ENCODE measurements around the gene INPP1.
"Not testable (repeated sequence)": the region's sequence is repeated elsewhere in the genome, so short reads cannot be mapped to it uniquely, and the experiment has no call there.

INPP1 gene, protein sequence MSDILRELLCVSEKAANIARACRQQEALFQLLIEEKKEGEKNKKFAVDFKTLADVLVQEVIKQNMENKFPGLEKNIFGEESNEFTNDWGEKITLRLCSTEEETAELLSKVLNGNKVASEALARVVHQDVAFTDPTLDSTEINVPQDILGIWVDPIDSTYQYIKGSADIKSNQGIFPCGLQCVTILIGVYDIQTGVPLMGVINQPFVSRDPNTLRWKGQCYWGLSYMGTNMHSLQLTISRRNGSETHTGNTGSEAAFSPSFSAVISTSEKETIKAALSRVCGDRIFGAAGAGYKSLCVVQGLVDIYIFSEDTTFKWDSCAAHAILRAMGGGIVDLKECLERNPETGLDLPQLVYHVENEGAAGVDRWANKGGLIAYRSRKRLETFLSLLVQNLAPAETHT

DNA sequence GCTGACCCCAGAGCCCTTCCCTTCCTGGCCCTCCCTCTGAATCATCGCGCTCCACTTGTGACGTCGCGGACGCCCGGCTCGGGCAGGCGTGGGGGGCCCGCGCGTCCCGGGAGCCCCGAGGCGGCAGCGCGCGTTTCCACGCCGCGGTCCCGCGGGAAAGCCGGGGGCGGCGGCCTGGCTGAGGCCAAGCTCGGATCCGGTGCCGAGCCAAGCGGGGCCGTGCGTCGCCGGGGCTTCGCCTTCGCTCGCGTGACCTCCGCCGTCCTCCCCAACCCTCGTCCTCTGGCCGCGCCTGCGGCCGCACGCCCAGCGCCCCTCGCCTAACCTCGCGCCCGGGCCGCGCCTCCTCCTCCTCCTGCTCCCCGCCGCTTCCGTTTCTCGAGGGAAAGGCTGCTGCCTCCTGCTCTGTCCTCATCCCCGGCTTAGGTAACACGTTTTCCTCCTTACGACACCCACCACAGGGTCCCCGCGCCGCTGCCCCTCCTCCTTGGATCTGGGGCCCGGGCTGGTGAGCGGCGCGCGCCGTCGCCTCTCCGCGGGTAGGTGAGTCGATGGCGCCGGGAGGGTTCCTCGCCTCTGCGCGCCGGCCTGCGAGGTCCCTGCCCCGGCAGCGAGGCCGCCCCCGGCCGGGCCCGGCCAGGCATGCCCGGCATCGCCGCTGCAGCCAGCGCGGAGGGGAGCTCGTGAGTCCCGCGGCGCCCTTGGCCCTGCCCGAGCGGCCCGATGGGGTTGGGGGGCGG is at the start of gene INPP1:
Gene INPP1 (plus strand): TSS at position 54 of the 740 bp plus-strand sequence. CDS start 16,514 bp downstream, outside the sequence.
- TF ChIP-seq, protein P1, sequence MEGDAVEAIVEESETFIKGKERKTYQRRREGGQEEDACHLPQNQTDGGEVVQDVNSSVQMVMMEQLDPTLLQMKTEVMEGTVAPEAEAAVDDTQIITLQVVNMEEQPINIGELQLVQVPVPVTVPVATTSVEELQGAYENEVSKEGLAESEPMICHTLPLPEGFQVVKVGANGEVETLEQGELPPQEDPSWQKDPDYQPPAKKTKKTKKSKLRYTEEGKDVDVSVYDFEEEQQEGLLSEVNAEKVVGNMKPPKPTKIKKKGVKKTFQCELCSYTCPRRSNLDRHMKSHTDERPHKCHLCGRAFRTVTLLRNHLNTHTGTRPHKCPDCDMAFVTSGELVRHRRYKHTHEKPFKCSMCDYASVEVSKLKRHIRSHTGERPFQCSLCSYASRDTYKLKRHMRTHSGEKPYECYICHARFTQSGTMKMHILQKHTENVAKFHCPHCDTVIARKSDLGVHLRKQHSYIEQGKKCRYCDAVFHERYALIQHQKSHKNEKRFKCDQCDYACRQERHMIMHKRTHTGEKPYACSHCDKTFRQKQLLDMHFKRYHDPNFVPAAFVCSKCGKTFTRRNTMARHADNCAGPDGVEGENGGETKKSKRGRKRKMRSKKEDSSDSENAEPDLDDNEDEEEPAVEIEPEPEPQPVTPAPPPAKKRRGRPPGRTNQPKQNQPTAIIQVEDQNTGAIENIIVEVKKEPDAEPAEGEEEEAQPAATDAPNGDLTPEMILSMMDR (IDR thresholded peaks at IDR 0.05; ENCODE audit: insufficient read depth, low read depth, low read length, missing control alignments), result no peak
- H3K4me3 ChIP-seq (ENCODE audit: low read length), result peak within 1 kb of the TSS; percentile 57
- peak; percentile 52 for DNase-seq (ENCODE audit: low read depth)

DNA sequence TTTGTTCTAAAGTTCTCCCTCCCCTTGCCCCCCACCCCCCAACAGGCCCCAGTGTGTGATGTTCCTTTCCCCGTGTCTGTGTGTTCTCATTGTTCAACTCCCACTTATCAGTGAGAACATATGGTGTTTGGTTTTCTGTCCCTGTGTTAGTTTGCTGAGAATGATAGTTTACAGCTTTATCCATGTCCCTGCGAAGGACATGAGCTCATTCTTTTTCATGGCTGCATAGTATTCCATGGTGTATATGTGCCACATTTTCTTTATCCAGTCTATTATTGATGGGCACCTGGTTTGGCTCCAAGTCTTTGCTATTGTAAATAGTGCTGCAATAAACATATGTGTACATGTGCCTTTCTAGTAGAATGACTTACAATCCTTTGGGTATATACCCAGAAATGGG is 45.5 kb upstream of the INPP1 start:
- DNase-seq (ENCODE audit: low read depth), result not testable (repeated sequence)

DNA sequence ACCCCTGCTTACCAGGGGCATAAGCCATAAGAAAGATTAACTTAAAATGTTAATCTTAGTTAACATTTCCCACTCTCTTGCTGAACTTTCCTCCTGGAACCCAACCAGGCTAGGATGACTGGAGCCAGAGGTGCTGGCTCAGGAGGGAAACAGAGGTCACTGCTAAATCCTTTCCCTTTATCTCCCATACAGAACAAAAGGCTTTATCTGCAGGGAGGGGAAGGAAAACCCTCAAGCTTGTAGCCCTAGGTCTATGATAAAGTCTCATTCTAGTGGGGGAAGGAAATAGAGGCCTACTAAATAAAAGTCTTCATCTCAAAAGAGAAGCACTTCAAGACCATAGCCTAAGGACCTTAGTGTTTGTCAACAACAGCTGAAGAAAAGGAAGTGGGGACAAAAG is 42.4 kb upstream of the INPP1 start:
- TF ChIP-seq, protein P1 (IDR thresholded peaks at IDR 0.05; ENCODE audit: insufficient read depth, low read depth, low read length, missing control alignments), result no peak
- H3K4me3 ChIP-seq (ENCODE audit: low read length), result no peak overlapping the region
- no peak for DNase-seq (ENCODE audit: low read depth)

More for the DNA sequence above, 45.5 kb upstream of the INPP1 start:
- H3K4me3 ChIP-seq (ENCODE audit: low read length), result not testable (repeated sequence)

DNA sequence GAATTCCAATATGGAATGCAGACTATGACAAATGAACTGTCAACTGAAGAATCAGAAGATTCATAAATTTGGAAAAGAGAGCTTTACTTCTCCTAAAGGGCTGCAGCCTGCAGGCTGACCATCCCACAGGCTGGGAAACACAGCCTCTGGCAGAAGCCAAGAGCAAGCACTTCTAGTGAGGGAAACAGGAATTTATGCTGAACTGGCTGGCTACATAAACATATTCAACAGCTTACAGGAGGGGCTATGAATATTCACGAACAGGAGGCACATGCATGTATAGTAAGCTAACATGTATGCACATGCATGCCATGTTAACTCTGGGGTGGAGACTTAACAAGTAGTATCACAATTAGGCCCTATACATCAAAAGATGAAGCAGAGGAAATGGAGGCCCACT is 41.3 kb upstream of the INPP1 start:
- H3K4me3 ChIP-seq (ENCODE audit: low read length), result no peak overlapping the region
- TF ChIP-seq, protein P1 (IDR thresholded peaks at IDR 0.05; ENCODE audit: insufficient read depth, low read depth, low read length, missing control alignments), result no peak
- no peak for DNase-seq (ENCODE audit: low read depth)

DNA sequence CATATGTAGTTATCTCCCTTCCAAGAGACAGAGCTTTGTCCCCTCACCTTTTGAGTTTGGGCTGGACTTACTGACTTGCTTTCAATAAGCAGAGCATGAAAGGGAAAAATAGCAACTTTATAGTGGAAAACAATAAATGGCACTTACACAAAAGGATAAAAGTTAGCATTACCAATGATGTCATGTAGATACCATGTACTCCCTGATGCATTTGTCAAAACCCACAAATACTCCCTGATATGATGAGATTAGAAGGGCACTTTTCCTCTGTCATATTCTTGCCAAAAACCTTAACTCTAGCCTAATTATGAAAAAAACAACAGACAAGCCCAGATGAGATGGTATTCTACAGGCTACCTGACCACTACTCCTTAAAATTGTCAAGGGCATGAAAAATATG is 39.7 kb upstream of the INPP1 start:
- TF ChIP-seq, protein P1 (IDR thresholded peaks at IDR 0.05; ENCODE audit: insufficient read depth, low read depth, low read length, missing control alignments), result no peak
- no peak for DNase-seq (ENCODE audit: low read depth)
- no peak overlapping the region for H3K4me3 ChIP-seq (ENCODE audit: low read length)

DNA sequence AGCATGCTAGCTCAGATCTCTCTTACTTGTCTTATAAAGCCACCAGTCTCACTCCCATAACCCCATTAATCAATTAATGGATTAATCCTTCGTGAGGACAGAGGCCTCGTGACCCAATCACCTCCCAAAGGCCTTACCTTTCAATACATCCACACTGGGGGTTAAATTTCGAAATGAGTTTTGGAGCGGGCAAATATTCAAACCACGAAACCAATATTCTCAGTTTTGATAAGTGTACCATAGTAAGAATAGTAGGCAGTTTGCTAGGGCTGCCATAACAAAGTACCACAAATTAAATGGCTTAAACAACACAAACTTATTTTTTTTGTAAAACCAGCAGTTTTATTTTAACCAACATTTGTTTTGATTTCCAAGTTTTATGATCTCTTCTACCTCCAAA is 39.0 kb upstream of the INPP1 start:
- H3K4me3 ChIP-seq (ENCODE audit: low read length), result no peak overlapping the region
- TF ChIP-seq, protein P1 (IDR thresholded peaks at IDR 0.05; ENCODE audit: insufficient read depth, low read depth, low read length, missing control alignments), result no peak
- DNase-seq (ENCODE audit: low read depth), result no peak

DNA sequence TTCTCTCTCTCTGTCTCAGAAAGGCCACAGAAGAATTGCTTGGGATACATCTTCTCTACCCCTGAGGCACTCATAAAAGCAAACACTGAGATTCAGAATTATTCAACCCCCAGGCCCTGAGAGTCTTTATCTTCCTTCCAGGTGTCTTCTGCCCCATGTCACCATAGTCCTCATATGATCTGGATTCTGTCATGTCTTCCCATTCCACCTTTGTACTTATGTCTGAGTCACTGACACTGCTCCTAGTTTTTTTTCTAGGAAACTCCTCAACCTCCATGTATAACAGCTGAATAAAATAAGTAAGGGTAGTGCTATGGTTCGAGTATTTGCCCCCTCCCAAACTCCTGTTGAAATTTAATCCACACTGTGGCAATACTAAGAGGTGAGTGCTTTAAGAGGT is 35.4 kb upstream of the INPP1 start:
- no peak overlapping the region for H3K4me3 ChIP-seq (ENCODE audit: low read length)
- TF ChIP-seq, protein P1 (IDR thresholded peaks at IDR 0.05; ENCODE audit: insufficient read depth, low read depth, low read length, missing control alignments), result no peak
- DNase-seq (ENCODE audit: low read depth), result no peak

Data from epithelial cell of esophagus (primary cell).